Muscle of back (tissue), 11 donors: Measurements from ENCODE around the gene AIM2. TPM values are rescaled to one million over a fixed set of nuclear protein-coding genes. Genes with fewer than 3 reads are reported as not detected.

Experiments used
- DNase-seq, 3 donors: peaks; one replicate each; pipeline versions ENCODE4 v3.0.0 to v3.0.0-alpha.2; 2013
- polyA plus RNA-seq, 10 donors: library from polyadenylated mRNA; unstranded; fragments of 120-200 nt; gene quantifications; one replicate each; pipeline ENCODE4 v1.2.1, GENCODE V29; 2013; ENCODE audit not compliant: insufficient read length in 10 of 10

Gene AIM2
- polyA plus RNA-seq, 10 donors, result 0.15 to 0.82 (median 0.38) TPM; not detected in 2

DNA sequence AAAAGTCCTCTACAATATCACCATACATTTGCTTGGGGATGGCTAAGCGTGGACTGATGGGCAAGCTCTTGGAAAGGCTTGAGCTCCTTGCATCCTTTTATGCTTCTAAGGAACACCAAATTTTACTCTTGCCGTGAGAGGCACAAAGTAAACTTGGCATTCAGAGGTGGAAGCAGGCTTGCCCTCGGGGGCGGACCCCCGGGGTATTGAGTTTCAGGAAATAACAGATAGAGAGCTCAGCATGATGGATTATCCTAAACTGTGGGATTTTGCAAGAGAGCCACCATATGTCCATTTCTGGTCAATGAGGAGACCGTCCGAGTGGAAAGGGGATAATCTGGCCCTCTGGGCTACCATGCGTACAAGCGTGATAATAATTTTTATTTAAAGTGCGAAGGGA is 52.8 kb downstream of the AIM2 start:
- DNase-seq, result no peak

DNA sequence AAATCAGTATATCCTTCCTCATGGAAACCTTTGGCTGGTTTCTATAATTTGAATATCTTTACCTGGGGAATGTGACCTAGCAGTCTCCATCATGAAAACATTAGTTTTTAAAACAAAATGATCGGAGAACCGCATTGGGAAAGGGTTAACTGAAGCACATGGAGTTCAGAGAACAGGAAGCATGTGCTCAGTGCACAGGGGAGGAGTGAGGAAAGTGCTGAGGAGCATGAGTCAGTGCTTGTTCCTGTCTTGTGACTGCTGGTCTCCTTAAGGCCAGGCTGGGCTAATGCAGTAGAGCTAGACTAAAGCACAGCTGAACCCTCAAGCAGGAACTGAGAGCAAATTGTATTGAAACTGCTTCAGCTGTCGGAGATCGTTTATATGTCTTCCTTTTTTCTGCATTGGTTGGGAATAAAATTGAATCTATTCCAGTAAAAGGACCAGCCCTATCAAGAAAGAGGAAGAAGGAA is 61.1 kb downstream of the AIM2 start:
- peak; percentile 36 to 56 (median 54) for DNase-seq

DNA sequence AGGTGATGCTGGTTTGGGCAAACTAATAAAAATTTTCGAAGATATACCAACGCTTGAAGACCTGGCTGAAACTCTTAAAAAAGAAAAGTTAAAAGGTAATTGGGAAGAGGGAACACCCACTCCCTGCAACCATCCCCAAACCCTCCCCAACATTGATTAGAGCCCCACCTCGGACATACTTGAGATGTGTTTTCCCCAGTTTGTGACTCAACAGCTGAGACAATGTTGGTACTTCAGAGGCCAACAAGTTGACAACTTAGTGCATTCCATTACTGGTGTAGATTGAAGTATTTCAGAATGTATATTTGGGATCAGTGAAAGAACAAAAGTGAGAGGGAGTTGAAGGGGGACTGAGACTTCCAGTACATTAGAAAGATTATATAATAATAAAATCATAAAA is 61.7 kb downstream of the AIM2 start:
- DNase-seq, result no peak

DNA sequence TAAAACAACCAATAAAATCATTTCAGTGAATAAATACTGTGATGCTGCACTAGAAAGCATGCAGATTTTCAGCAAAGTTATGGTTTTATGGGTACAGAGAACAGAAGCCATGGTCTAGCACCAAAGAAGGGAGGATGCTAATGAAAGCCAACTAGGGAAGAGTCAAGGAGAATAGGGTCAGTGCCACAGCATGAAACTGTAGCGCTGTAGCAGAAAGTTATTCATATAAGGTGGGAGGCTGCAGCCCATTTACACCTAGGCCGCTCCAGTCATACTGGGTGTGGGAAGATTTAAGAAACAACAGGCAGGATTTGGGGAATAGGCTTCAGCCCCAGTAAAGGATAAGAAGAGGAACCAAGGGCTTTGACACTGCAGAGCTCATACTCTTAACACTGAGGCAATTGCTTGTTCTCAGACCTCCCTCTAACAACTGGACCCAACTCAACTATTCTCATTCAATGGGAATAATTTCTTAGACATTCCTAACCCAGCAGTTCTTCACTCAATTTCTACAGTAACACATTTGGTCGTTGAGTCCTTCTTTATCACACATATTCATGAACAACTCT is 62.5 kb downstream of the AIM2 start:
- no peak for DNase-seq

DNA sequence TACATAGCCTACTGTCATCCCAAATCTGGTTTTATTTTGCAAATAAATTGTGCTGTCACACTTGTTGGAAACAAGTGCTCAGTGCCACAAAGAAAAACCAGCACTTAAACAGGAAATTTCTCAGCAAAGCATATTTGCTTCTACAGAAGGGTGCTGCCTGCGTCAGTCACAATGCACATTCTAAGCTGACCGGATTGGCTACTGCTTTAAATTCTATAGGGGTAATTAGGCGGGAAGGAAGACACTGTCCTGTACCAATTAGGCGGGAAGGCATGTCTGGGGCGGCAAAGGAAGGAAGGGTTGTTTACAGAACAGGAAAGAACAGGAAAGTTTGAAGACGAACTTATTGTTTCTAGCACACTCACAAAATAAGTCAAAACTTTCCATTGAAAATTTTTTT is 64.1 kb downstream of the AIM2 start:
- DNase-seq, result peak in 1 of 3 donors; percentile 45

Other genes starting within 250 kb of the AIM2 start
- 1 to 10 TPM; 2.4 to 8.5 (median 4.4) TPM for gene MNDA, start 245.4 kb downstream of the AIM2 start, polyA plus RNA-seq
- gene PYHIN1, start 145.2 kb downstream of the AIM2 start, polyA plus RNA-seq, result 1 to 10 TPM in 1 of 10 donors, under 1 TPM in 6, not detected in 3; 0.10 to 3.5 (median 0.37) TPM
- 10 to 100 TPM; 36.8 to 57.7 (median 40.5) TPM for gene IFI16, start 66.9 kb downstream of the AIM2 start, polyA plus RNA-seq
- 1 to 10 TPM in 3 of 10 donors, under 1 TPM in 7; 0.17 to 1.5 (median 0.62) TPM for gene CADM3, start 94.8 kb upstream of the AIM2 start, polyA plus RNA-seq
- 1 to 10 TPM; 1.3 to 3.9 (median 2.1) TPM for gene ACKR1, start 128.1 kb upstream of the AIM2 start, polyA plus RNA-seq
- gene FCER1A, start 225.6 kb upstream of the AIM2 start, polyA plus RNA-seq, result 1 to 10 TPM in 1 of 10 donors, under 1 TPM in 9; 0.26 to 1.5 (median 0.46) TPM